Measurements from ENCODE around the gene CCL22. TPM values are rescaled to one million over a fixed set of nuclear protein-coding genes. Genes with fewer than 3 reads are reported as not detected.
"Not testable (repeated sequence)": the region's sequence is repeated elsewhere in the genome, so short reads cannot be mapped to it uniquely, and the experiment has no call there.

CCL22 gene
- total RNA-seq, 1 donor from 2014 or later: 34.3 TPM

GRCh38 chr16:57333402-57333801, 25.2 kb upstream of the CCL22 start:
- DNase-seq (ENCODE audit: low spot score): no peak
- Mint-ChIP-seq H3K4me1 (ENCODE audit: low read depth) (peaks cover under 1% of the 10 kb centered on the region), H3K36me3 (ENCODE audit: low read depth) (no peaks in the 10 kb centered on the region), H3K27ac (no peak overlapping the region), H3K4me3 (ENCODE audit: low read depth) (no peak overlapping the region), H3K9me3 (no peaks in the 10 kb centered on the region), H3K27me3 (ENCODE audit: low read depth) (peaks cover 24% of the 10 kb centered on the region)
- intact Hi-C loops (cut with micrococcal nuclease): no loop called here

DNA sequence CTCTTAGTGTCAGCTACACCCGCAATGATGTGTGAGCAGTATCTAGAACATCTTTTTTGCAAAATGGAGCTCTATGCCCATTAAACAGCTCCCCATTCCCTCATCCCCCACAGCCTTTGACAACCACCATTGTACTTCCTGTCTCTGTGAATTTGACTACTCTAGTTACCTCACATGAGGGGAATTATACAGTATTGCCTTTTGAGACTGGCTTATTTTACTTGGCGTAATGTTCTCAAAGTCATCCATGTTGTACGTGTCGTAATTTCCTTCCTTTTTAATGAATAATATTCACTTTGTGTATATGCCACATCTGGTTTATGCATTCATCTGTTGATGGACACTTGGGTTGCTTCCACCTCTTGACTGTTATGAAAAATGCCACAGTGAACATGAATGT, 23.2 kb upstream of the CCL22 start:
- intact Hi-C loops (cut with micrococcal nuclease): no loop called here
- Mint-ChIP-seq H3K27me3 (ENCODE audit: low read depth) (peaks cover 17% of the 10 kb centered on the region), H3K27ac (no peak overlapping the region), H3K9me3 (no peaks in the 10 kb centered on the region), H3K4me1 (ENCODE audit: low read depth) (peaks cover 17% of the 10 kb centered on the region), H3K36me3 (ENCODE audit: low read depth) (no peaks in the 10 kb centered on the region), H3K4me3 (ENCODE audit: low read depth) (no peak overlapping the region)
- no peak for DNase-seq (ENCODE audit: low spot score)

DNA sequence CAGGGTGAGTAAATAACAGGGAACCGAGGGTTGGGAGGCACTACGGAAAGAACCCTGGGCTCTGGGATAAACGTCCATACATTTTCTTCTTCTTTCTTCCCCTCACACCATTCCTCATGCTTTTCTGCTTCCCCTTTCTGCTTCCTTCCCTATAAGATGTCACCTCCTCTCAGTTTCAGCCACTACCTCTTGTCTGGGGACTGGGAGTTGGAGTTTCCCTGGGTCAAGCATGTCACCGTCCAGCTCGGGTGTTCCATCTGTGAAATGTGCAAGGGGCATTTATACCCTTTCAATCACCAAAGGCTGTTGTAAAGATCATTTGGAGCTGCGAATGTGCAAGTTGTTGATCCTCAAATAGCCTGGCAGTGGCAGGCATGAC, 17.5 kb upstream of the CCL22 start:
- Mint-ChIP-seq H3K9me3 (no peaks in the 10 kb centered on the region), H3K36me3 (ENCODE audit: low read depth) (no peaks in the 10 kb centered on the region), H3K27ac (no peak overlapping the region), H3K4me1 (ENCODE audit: low read depth) (peaks cover 34% of the 10 kb centered on the region), H3K4me3 (ENCODE audit: low read depth) (no peak overlapping the region), H3K27me3 (ENCODE audit: low read depth) (peaks cover 2% of the 10 kb centered on the region)
- intact Hi-C loops (cut with micrococcal nuclease): no loop called here
- no peak for DNase-seq (ENCODE audit: low spot score)

- DNase-seq (ENCODE audit: low spot score): no peak
- Mint-ChIP-seq H3K4me3 (ENCODE audit: low read depth) (no peak overlapping the region), H3K36me3 (ENCODE audit: low read depth) (no peaks in the 10 kb centered on the region), H3K27me3 (ENCODE audit: low read depth) (peaks cover 4% of the 10 kb centered on the region), H3K27ac (no peak overlapping the region), H3K9me3 (no peaks in the 10 kb centered on the region), H3K4me1 (ENCODE audit: low read depth) (peaks cover 34% of the 10 kb centered on the region)
- intact Hi-C loops (cut with micrococcal nuclease): no loop called here
Observed at GRCh38 chr16:57341441-57342303, 16.9 kb upstream of the CCL22 start.

GRCh38 chr16:57342606-57343005, 16.0 kb upstream of the CCL22 start:
- peaks cover 34% of the 10 kb centered on the region for H3K4me1 Mint-ChIP-seq (ENCODE audit: low read depth)
- H3K36me3 Mint-ChIP-seq (ENCODE audit: low read depth); H3K4me3 Mint-ChIP-seq (ENCODE audit: low read depth); H3K27ac Mint-ChIP-seq; DNase-seq (ENCODE audit: low spot score); H3K9me3 Mint-ChIP-seq; intact Hi-C loops (cut with micrococcal nuclease): not testable (repeated sequence)
- H3K27me3 Mint-ChIP-seq (ENCODE audit: low read depth): peaks cover 13% of the 10 kb centered on the region

- Mint-ChIP-seq H3K4me3 (ENCODE audit: low read depth) (no peak overlapping the region), H3K4me1 (ENCODE audit: low read depth) (peaks cover 34% of the 10 kb centered on the region), H3K9me3 (no peaks in the 10 kb centered on the region), H3K27me3 (ENCODE audit: low read depth) (peaks cover 18% of the 10 kb centered on the region), H3K27ac (no peak overlapping the region), H3K36me3 (ENCODE audit: low read depth) (no peaks in the 10 kb centered on the region)
- intact Hi-C loops (cut with micrococcal nuclease): no loop called here
- DNase-seq (ENCODE audit: low spot score): no peak
Observed at GRCh38 chr16:57343221-57343620, 15.4 kb upstream of the CCL22 start.

GRCh38 chr16:57344094-57344493, 14.5 kb upstream of the CCL22 start:
- intact Hi-C loops (cut with micrococcal nuclease); H3K4me3 Mint-ChIP-seq (ENCODE audit: low read depth); H3K36me3 Mint-ChIP-seq (ENCODE audit: low read depth); DNase-seq (ENCODE audit: low spot score); H3K27ac Mint-ChIP-seq; H3K9me3 Mint-ChIP-seq: not testable (repeated sequence)
- Mint-ChIP-seq H3K4me1 (ENCODE audit: low read depth) (peaks cover 30% of the 10 kb centered on the region), H3K27me3 (ENCODE audit: low read depth) (peaks cover 26% of the 10 kb centered on the region)

GRCh38 chr16:57345021-57345420, 13.6 kb upstream of the CCL22 start:
- Mint-ChIP-seq H3K4me3 (ENCODE audit: low read depth) (no peak overlapping the region), H3K9me3 (no peaks in the 10 kb centered on the region), H3K27ac (no peak overlapping the region), H3K36me3 (ENCODE audit: low read depth) (no peaks in the 10 kb centered on the region), H3K4me1 (ENCODE audit: low read depth) (peaks cover 25% of the 10 kb centered on the region), H3K27me3 (ENCODE audit: low read depth) (peaks cover 33% of the 10 kb centered on the region)
- intact Hi-C loops (cut with micrococcal nuclease): no loop called here
- DNase-seq (ENCODE audit: low spot score): no peak

GRCh38 chr16:57345666-57346204, 12.8 kb upstream of the CCL22 start:
- no peak overlapping the region for H3K27ac Mint-ChIP-seq
- no peak for DNase-seq (ENCODE audit: low spot score)
- H3K9me3 Mint-ChIP-seq: no peaks in the 10 kb centered on the region
- no peaks in the 10 kb centered on the region for H3K36me3 Mint-ChIP-seq (ENCODE audit: low read depth)
- peaks cover 22% of the 10 kb centered on the region for H3K4me1 Mint-ChIP-seq (ENCODE audit: low read depth)
- no peak overlapping the region for H3K4me3 Mint-ChIP-seq (ENCODE audit: low read depth)
- H3K27me3 Mint-ChIP-seq (ENCODE audit: low read depth): peaks cover 34% of the 10 kb centered on the region
- intact Hi-C loops (cut with micrococcal nuclease): no loop called here

GRCh38 chr16:57347858-57348257, 10.7 kb upstream of the CCL22 start:
- no peaks in the 10 kb centered on the region for H3K9me3 Mint-ChIP-seq
- H3K27ac Mint-ChIP-seq: no peak overlapping the region

GRCh38 chr16:57348327-57348726, 10.3 kb upstream of the CCL22 start:
- Mint-ChIP-seq H3K36me3 (ENCODE audit: low read depth) (no peaks in the 10 kb centered on the region), H3K9me3 (no peaks in the 10 kb centered on the region), H3K4me3 (ENCODE audit: low read depth) (no peak overlapping the region), H3K4me1 (ENCODE audit: low read depth) (peaks cover 14% of the 10 kb centered on the region), H3K27me3 (ENCODE audit: low read depth) (peaks cover 39% of the 10 kb centered on the region), H3K27ac (no peak overlapping the region)
- DNase-seq (ENCODE audit: low spot score): no peak
- intact Hi-C loops (cut with micrococcal nuclease): no loop called here

More at GRCh38 chr16:57347858-57348257, 10.7 kb upstream of the CCL22 start:
- Mint-ChIP-seq H3K27me3 (ENCODE audit: low read depth) (peaks cover 39% of the 10 kb centered on the region), H3K36me3 (ENCODE audit: low read depth) (no peaks in the 10 kb centered on the region), H3K4me1 (ENCODE audit: low read depth) (peaks cover 16% of the 10 kb centered on the region), H3K4me3 (ENCODE audit: low read depth) (no peak overlapping the region)
- intact Hi-C loops (cut with micrococcal nuclease): no loop called here
- no peak for DNase-seq (ENCODE audit: low spot score)

DNA sequence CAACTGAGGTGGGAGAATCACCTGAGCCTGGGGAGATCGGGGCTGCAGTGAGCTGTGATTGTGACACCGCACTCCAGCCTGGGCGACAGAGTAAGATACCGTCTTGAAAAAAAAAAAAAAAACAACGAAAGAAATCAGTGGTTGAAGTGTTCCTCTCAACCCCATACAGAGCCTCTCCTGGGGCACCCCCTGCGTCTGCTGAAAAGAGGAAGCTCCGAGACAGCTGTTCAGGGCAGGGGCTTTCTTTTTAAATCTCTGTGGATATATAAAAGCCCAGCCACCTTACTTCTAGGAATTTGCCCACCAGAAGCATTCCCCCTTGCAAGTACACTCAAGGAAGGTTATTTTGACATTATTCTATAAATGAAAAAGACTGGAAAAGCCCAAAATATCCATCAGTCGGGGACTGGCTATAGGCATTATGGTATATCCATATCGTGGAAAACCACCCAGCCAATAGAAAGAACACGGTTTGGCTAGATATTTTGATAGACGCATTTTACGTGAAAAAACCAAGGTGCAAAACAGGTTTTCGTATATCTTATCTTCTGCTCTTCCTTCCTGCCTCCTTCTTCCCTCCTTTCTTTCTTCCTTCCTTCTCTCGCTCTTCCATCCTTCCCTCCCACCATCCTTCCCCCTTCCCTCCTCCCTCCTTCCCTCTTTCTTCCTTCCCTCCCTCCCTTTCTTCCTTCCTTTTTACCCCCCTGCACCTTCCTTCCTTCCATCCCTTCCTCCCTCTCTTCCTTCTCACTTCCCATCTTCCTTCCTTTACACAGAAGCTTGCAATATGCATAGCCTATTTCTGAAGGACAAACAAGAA, 9.2 kb upstream of the CCL22 start:
- Mint-ChIP-seq H3K9me3 (no peaks in the 10 kb centered on the region), H3K4me1 (ENCODE audit: low read depth) (peaks cover 10% of the 10 kb centered on the region), H3K27ac (no peak overlapping the region), H3K27me3 (ENCODE audit: low read depth) (peaks cover 42% of the 10 kb centered on the region), H3K4me3 (ENCODE audit: low read depth) (no peak overlapping the region), H3K36me3 (ENCODE audit: low read depth) (no peaks in the 10 kb centered on the region)
- intact Hi-C loops (cut with micrococcal nuclease): no loop called here
- no peak for DNase-seq (ENCODE audit: low spot score)

DNA sequence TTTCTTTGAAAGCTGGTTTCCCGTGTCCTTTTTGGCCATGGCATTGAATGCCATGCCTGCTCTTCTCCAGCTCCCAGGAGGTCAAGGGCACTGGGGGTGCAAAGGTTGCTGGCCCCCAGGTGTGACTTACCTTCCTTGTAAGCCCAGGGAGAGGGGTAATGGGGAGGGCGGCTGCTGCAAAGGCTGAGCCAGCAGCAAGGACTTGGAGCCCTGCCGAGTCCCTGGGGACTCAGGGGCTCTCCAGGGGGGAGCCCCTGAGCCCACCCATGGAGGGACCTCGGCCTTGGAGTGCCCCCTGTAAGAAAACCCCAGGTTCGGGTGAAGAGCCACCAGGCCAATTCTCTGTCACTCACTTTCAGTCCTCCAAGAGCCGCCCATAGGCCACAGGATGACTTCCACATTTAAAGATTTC, 5.9 kb upstream of the CCL22 start:
- Mint-ChIP-seq H3K27ac (no peak overlapping the region), H3K4me1 (ENCODE audit: low read depth) (peaks cover 9% of the 10 kb centered on the region), H3K36me3 (ENCODE audit: low read depth) (no peaks in the 10 kb centered on the region), H3K4me3 (ENCODE audit: low read depth) (no peak overlapping the region), H3K9me3 (no peaks in the 10 kb centered on the region), H3K27me3 (ENCODE audit: low read depth) (peaks cover 29% of the 10 kb centered on the region)
- DNase-seq (ENCODE audit: low spot score): no peak
- intact Hi-C loops (cut with micrococcal nuclease): no loop called here
